DOHH2 (cell line): ENCODE measurements around the gene CELA2B.
"Not testable (repeated sequence)": the region's sequence is repeated elsewhere in the genome, so short reads cannot be mapped to it uniquely, and the experiment has no call there.

Source experiments
- H3F3A ChIP-seq: fragments of 200-600 bp; sonication (generic), shearing (Covaris generic); 2 replicates; pipeline ENCODE4 v1.6.0; 2016; ENCODE audit warnings: antibody characterized with exemption, mild to moderate bottlenecking; ENCODE audit not compliant: control insufficient read depth, insufficient read depth
- H3K27ac ChIP-seq: fragments of 200-600 bp; sonication (generic); 2 replicates; pipeline ENCODE4 v1.5.1; 2014; ENCODE audit warnings: low read depth, mild to moderate bottlenecking, low read length, moderate library complexity
- H3K27me3 ChIP-seq: fragments of 200-600 bp; sonication (generic); 2 replicates; pipeline ENCODE4 v1.6.1; 2014; ENCODE audit warnings: mild to moderate bottlenecking, low read length, mixed read lengths; ENCODE audit not compliant: control insufficient read depth
- H3K36me3 ChIP-seq: fragments of 200-600 bp; sonication (generic); 2 replicates; pipeline ENCODE4 v1.6.1; 2014; ENCODE audit warnings: mild to moderate bottlenecking, low read length, moderate library complexity, mixed read lengths; ENCODE audit not compliant: control insufficient read depth
- H3K4me1 ChIP-seq: fragments of 200-600 bp; sonication (generic); 2 replicates; pipeline ENCODE4 v1.6.1; 2014; ENCODE audit warnings: mild to moderate bottlenecking, low read length, mixed read lengths; ENCODE audit not compliant: control insufficient read depth
- H3K4me2 ChIP-seq: fragments of 200-600 bp; sonication (generic); 2 replicates; pipeline ENCODE4 v1.6.0; 2014; ENCODE audit warnings: mild to moderate bottlenecking, low read length, moderate library complexity
- H3K4me3 ChIP-seq: fragments of 200-600 bp; sonication (generic); 2 replicates; pipeline ENCODE4 v1.5.1; 2014; ENCODE audit warnings: mild to moderate bottlenecking, low read length, mixed read lengths
- H3K79me2 ChIP-seq: fragments of 200-600 bp; sonication (generic); 2 replicates; pipeline ENCODE4 v1.6.1; 2014; ENCODE audit warnings: mild to moderate bottlenecking, low read length, mixed read lengths; ENCODE audit not compliant: control insufficient read depth
- H3K9me2 ChIP-seq: fragments of 200-600 bp; sonication (generic); replicated peaks from 2 replicates; pipeline ENCODE4 v1.6.1; 2014; ENCODE audit warnings: mild to moderate bottlenecking, low read length, mixed read lengths; ENCODE audit not compliant: control insufficient read depth
- H3K9me3 ChIP-seq: fragments of 200-600 bp; sonication (generic); 2 replicates; pipeline ENCODE4 v1.6.1; 2014; ENCODE audit warnings: antibody characterized with exemption, low read length, mixed read lengths; ENCODE audit not compliant: control insufficient read depth, insufficient read depth
- H4K20me1 ChIP-seq: fragments of 200-600 bp; sonication (generic); 2 replicates; pipeline ENCODE4 v1.6.0; 2014; ENCODE audit warnings: low read depth, mild to moderate bottlenecking, antibody characterized with exemption, low read length, moderate library complexity; ENCODE audit not compliant: control insufficient read depth, insufficient read depth
- EZH2phosphoT487 ChIP-seq: fragments of 200-600 bp; sonication (generic); IDR thresholded peaks from 2 replicates; pipeline ENCODE4 v1.6.1; 2017; ENCODE audit warnings: borderline replicate concordance, mild to moderate bottlenecking, antibody characterized with exemption, low read length, moderate library complexity, mixed read lengths
- TF ChIP-seq, protein P1 (sequence below): fragments of 200-600 bp; sonication (generic); IDR thresholded peaks from one replicate; pipeline ENCODE4 v1.5.1; 2014; ENCODE audit warnings: antibody characterized with exemption, mild to moderate bottlenecking, low read depth, low read length; ENCODE audit not compliant: poor library complexity, severe bottlenecking

The CELA2B gene

DNA sequence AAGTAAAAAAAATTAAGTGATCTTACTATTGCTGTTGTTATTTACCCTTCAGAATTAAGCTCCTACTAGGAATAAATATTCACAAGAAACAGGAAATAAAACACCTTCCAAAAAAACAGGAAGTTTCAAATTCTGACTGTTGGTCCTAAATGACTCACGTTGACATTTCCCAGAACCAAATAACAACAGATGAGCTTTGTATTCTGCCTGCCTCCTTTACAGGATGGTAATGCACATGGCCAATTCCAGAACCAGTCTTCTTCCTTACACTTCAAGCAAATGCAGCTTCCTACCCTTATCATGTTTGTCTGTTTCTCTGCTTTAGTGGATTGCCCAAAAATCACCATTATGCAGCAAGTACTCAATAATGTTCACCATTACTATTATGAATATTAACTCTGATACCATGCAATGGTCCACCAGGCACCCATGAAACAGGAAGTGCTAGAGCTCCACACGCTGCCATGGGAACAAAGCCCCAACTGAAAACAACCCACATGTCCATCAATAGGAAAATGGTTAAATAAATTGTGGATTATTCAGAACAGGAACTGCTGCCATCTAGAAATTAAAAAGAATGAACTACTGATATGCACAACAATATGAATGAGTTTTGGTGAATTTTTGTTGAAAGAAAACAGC lies 39.2 kb downstream of the CELA2B start:
- Histone ChIP-seq H3K27me3 (no peaks in the 10 kb centered on the region), H3K27ac (peak overlapping the region; percentile 20; the same call in 1 of the 2 replicates), H3K4me1 (peaks cover 9% of the 10 kb centered on the region), H3K9me3 (no peaks in the 10 kb centered on the region), H3F3A (no peaks in the 10 kb centered on the region), H3K9me2 (no peaks in the 10 kb centered on the region), H3K79me2 (no peaks in the 10 kb centered on the region), H4K20me1 (no peaks in the 10 kb centered on the region), H3K36me3 (peaks cover 4% of the 10 kb centered on the region), H3K4me2 (peak overlapping the region; percentile 40), H3K4me3 (peak overlapping the region; percentile 3; the same call in 1 of the 2 replicates)
- no peak for TF ChIP-seq EZH2phosphoT487

GRCh38 chr1:15519625-15520024 lies 43.7 kb downstream of the CELA2B start:
- Histone ChIP-seq H3K79me2 (peaks cover 7% of the 10 kb centered on the region), H3K27me3 (no peaks in the 10 kb centered on the region), H3K9me2 (no peaks in the 10 kb centered on the region), H3K9me3 (no peaks in the 10 kb centered on the region), H3K27ac (no peak overlapping the region), H3K4me1 (peaks cover 18% of the 10 kb centered on the region), H3K4me3 (no peak overlapping the region), H3K4me2 (no peak overlapping the region), H4K20me1 (no peaks in the 10 kb centered on the region), H3K36me3 (peaks cover 4% of the 10 kb centered on the region), H3F3A (peaks cover 4% of the 10 kb centered on the region; the same call in 1 of the 2 replicates)
- no peak for TF ChIP-seq EZH2phosphoT487
- TF ChIP-seq, protein P1, sequence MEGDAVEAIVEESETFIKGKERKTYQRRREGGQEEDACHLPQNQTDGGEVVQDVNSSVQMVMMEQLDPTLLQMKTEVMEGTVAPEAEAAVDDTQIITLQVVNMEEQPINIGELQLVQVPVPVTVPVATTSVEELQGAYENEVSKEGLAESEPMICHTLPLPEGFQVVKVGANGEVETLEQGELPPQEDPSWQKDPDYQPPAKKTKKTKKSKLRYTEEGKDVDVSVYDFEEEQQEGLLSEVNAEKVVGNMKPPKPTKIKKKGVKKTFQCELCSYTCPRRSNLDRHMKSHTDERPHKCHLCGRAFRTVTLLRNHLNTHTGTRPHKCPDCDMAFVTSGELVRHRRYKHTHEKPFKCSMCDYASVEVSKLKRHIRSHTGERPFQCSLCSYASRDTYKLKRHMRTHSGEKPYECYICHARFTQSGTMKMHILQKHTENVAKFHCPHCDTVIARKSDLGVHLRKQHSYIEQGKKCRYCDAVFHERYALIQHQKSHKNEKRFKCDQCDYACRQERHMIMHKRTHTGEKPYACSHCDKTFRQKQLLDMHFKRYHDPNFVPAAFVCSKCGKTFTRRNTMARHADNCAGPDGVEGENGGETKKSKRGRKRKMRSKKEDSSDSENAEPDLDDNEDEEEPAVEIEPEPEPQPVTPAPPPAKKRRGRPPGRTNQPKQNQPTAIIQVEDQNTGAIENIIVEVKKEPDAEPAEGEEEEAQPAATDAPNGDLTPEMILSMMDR, result no peak

GRCh38 chr1:15521206-15521906 lies 45.5 kb downstream of the CELA2B start:
- H3K79me2 ChIP-seq, H4K20me1 ChIP-seq, H3K4me3 ChIP-seq, H3K27me3 ChIP-seq, H3K4me2 ChIP-seq, H3F3A ChIP-seq, H3K9me2 ChIP-seq, H3K36me3 ChIP-seq, H3K9me3 ChIP-seq, H3K27ac ChIP-seq: not testable (repeated sequence)
- H3K4me1 ChIP-seq, result peaks cover 20% of the 10 kb centered on the region

DNA sequence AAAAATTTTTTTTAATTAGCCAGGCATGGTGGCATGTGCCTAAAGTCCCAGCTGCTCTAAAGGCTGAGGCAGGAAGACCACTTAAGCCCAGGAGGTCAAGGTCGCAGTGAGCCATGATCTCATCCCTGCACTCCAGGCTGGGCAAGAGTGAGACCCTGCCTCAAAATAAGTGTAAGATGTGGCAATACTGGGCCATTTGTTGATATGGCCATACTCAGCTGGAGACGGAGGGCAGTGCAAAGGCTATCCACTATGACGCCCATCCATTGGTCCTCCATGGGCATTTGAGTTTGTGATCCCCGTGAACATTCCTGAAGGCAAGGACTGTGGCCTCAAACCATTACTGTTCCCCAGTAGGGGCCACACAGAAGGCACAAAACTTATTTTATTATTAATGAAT lies 46.6 kb downstream of the CELA2B start:
- Histone ChIP-seq H3F3A (peaks cover 7% of the 10 kb centered on the region; the same call in 1 of the 2 replicates), H3K4me1 (peaks cover 24% of the 10 kb centered on the region), H3K27me3 (no peaks in the 10 kb centered on the region), H3K4me2 (no peak overlapping the region), H3K27ac (no peak overlapping the region), H4K20me1 (no peaks in the 10 kb centered on the region), H3K9me3 (no peaks in the 10 kb centered on the region), H3K36me3 (no peaks in the 10 kb centered on the region), H3K4me3 (no peak overlapping the region), H3K79me2 (peaks cover 14% of the 10 kb centered on the region), H3K9me2 (no peaks in the 10 kb centered on the region)
- TF ChIP-seq, protein P1, result no peak
- no peak for TF ChIP-seq EZH2phosphoT487
